ENCODE results near the gene MKX.

DNA sequence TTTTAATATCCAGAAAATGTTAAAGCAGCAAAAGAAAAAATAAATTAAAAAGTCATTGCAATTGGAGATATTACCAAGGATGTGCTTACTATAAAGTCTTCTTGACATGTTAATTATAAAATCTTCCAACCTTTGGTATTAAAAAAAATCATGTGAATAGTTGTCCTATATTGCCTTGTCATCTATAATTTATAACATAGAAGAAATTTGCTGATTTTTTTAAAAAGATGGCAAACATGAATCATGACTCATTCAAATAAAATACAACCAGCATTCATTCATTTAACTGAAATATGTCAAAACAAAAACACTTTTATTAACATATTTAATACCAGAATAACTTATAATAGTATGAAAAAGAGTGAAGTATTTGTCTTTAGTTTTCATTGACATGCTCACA lies 72.6 kb downstream of the MKX start:
- TF ChIP-seq, protein P1, sequence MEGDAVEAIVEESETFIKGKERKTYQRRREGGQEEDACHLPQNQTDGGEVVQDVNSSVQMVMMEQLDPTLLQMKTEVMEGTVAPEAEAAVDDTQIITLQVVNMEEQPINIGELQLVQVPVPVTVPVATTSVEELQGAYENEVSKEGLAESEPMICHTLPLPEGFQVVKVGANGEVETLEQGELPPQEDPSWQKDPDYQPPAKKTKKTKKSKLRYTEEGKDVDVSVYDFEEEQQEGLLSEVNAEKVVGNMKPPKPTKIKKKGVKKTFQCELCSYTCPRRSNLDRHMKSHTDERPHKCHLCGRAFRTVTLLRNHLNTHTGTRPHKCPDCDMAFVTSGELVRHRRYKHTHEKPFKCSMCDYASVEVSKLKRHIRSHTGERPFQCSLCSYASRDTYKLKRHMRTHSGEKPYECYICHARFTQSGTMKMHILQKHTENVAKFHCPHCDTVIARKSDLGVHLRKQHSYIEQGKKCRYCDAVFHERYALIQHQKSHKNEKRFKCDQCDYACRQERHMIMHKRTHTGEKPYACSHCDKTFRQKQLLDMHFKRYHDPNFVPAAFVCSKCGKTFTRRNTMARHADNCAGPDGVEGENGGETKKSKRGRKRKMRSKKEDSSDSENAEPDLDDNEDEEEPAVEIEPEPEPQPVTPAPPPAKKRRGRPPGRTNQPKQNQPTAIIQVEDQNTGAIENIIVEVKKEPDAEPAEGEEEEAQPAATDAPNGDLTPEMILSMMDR (IDR thresholded peaks at IDR 0.05; ENCODE audit: low read depth, low read length, missing input control) = no peak
- no peak for TF ChIP-seq TAF1 (conservative IDR thresholded peaks at IDR 0.05)
- TF ChIP-seq, protein P2, sequence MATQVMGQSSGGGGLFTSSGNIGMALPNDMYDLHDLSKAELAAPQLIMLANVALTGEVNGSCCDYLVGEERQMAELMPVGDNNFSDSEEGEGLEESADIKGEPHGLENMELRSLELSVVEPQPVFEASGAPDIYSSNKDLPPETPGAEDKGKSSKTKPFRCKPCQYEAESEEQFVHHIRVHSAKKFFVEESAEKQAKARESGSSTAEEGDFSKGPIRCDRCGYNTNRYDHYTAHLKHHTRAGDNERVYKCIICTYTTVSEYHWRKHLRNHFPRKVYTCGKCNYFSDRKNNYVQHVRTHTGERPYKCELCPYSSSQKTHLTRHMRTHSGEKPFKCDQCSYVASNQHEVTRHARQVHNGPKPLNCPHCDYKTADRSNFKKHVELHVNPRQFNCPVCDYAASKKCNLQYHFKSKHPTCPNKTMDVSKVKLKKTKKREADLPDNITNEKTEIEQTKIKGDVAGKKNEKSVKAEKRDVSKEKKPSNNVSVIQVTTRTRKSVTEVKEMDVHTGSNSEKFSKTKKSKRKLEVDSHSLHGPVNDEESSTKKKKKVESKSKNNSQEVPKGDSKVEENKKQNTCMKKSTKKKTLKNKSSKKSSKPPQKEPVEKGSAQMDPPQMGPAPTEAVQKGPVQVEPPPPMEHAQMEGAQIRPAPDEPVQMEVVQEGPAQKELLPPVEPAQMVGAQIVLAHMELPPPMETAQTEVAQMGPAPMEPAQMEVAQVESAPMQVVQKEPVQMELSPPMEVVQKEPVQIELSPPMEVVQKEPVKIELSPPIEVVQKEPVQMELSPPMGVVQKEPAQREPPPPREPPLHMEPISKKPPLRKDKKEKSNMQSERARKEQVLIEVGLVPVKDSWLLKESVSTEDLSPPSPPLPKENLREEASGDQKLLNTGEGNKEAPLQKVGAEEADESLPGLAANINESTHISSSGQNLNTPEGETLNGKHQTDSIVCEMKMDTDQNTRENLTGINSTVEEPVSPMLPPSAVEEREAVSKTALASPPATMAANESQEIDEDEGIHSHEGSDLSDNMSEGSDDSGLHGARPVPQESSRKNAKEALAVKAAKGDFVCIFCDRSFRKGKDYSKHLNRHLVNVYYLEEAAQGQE (IDR thresholded peaks at IDR 0.05) = no peak

Measured in liver (tissue), 3 donors.